ENCODE results near the gene SLC2A13.

The SLC2A13 gene

DNA sequence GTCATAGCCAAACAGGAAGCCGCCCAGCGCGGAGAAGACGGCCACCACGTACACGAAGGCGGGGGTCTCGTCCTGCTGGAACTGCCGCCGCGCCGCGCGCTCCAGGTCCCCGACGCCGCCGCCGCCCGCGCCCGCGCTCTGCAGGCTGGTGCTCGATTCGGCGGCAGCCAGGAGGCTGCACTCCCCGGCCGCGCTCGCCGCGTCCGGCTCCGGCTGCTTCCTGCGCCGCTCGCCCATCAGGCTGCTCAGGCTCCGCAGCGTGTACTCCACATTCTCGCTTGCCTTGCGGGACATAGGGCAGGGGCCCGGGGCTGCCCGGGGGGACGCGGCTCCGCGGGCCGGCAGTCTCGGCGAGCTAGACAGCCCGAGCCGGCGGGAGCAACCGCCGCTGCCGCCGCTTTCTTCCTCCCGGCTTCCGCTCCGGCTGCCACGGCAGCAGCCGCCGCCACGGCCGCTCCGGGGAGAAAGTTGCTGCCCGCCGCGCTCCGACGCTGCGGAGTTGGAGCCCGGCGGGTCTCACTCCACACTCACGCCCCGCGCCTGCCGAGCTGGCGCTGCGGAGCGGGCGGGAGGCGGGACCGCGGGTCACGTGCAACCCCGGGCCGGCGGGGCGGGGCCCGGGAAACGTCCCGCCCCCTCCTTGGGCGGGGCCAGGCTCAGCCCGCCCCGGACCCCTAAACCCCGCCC lies at the start of gene SLC2A13:
Gene SLC2A13 (minus strand): TSS at position 567 of the 687 bp plus-strand sequence. CDS start 273 bp downstream, at position 294.
- TF ChIP-seq, protein P1, sequence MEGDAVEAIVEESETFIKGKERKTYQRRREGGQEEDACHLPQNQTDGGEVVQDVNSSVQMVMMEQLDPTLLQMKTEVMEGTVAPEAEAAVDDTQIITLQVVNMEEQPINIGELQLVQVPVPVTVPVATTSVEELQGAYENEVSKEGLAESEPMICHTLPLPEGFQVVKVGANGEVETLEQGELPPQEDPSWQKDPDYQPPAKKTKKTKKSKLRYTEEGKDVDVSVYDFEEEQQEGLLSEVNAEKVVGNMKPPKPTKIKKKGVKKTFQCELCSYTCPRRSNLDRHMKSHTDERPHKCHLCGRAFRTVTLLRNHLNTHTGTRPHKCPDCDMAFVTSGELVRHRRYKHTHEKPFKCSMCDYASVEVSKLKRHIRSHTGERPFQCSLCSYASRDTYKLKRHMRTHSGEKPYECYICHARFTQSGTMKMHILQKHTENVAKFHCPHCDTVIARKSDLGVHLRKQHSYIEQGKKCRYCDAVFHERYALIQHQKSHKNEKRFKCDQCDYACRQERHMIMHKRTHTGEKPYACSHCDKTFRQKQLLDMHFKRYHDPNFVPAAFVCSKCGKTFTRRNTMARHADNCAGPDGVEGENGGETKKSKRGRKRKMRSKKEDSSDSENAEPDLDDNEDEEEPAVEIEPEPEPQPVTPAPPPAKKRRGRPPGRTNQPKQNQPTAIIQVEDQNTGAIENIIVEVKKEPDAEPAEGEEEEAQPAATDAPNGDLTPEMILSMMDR (IDR thresholded peaks at IDR 0.05; ENCODE audit: low read depth, low read length, missing control alignments) = no peak
- H3K4me3 ChIP-seq (ENCODE audit: low read depth, low read length) = peak within 1 kb of the TSS; percentile 76
- no peak for DNase-seq (ENCODE audit: low read depth)

GRCh38 chr12:40154381-40154780 lies 48.5 kb upstream of the SLC2A13 start:
- TF ChIP-seq, protein P1 (IDR thresholded peaks at IDR 0.05; ENCODE audit: low read depth, low read length, missing control alignments) = no peak
- H3K4me3 ChIP-seq (ENCODE audit: low read depth, low read length) = no peak overlapping the region
- DNase-seq (ENCODE audit: low read depth) = no peak

DNA sequence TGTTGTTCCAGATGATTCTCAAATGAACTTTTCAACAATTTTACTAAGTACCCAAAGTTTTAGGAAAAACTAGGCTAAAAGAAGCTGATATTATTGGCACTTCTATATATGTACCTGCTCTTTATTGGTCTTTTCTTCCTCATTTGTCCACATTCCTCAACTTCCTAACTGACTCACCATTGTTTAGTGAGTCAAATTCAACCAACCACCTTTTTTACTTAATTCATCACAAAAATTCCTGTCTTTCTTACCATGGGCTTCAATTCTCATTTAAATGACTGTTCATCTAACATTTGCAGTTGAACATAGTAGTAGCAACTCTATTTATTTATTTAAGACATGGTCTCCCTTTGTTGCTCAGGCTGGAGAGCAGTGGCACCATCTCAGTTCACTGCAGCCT lies 47.6 kb upstream of the SLC2A13 start:
- no peak for DNase-seq (ENCODE audit: low read depth)
- no peak overlapping the region for H3K4me3 ChIP-seq (ENCODE audit: low read depth, low read length)
- TF ChIP-seq, protein P1 (IDR thresholded peaks at IDR 0.05; ENCODE audit: low read depth, low read length, missing control alignments) = no peak

GRCh38 chr12:40152783-40153383 lies 47.0 kb upstream of the SLC2A13 start:
- TF ChIP-seq, protein P1 (IDR thresholded peaks at IDR 0.05; ENCODE audit: low read depth, low read length, missing control alignments) = peak; percentile 63
- no peak for DNase-seq (ENCODE audit: low read depth)
- no peak overlapping the region for H3K4me3 ChIP-seq (ENCODE audit: low read depth, low read length)

GRCh38 chr12:40149673-40150260 lies 43.9 kb upstream of the SLC2A13 start:
- no peak overlapping the region for H3K4me3 ChIP-seq (ENCODE audit: low read depth, low read length)
- TF ChIP-seq, protein P1 (IDR thresholded peaks at IDR 0.05; ENCODE audit: low read depth, low read length, missing control alignments) = no peak
- no peak for DNase-seq (ENCODE audit: low read depth)

- H3K4me3 ChIP-seq (ENCODE audit: low read depth, low read length) = no peak overlapping the region
- TF ChIP-seq, protein P1 (IDR thresholded peaks at IDR 0.05; ENCODE audit: low read depth, low read length, missing control alignments) = no peak
- no peak for DNase-seq (ENCODE audit: low read depth)
Observed at GRCh38 chr12:40146800-40147797, 41.2 kb upstream of the SLC2A13 start.
